ENCODE measurements around the gene C13orf42.

The C13orf42 gene

GRCh38 chr13:51111174-51111573 lies at the start of gene C13orf42:
TSS of gene C13orf42 (minus strand) at chr13:51111274. CDS start at chr13:51111209, 65 bp downstream.
- Histone ChIP-seq H3K36me3 (ENCODE audit: insufficient read depth, low read length) (no peaks in the 10 kb centered on the region), H3K79me2 (ENCODE audit: insufficient read depth, low read length) (no peaks in the 10 kb centered on the region), H3K9me2 (replicated peaks; ENCODE audit: low read depth, low read length) (no peaks in the 10 kb centered on the region), H3K9me3 (ENCODE audit: insufficient read depth, low read depth, low read length) (no peaks in the 10 kb centered on the region), H3K4me3 (ENCODE audit: low read length, poor library complexity, severe bottlenecking) (no peak within 1 kb of the TSS), H3K4me1 (ENCODE audit: insufficient read depth, low read length, poor library complexity, severe bottlenecking) (no peaks in the 10 kb centered on the region), H3K9ac (ENCODE audit: low read depth, low read length, poor library complexity, severe bottlenecking) (no peak within 1 kb of the TSS), H4K20me1 (ENCODE audit: insufficient read depth, low read length, poor library complexity, severe bottlenecking) (no peaks in the 10 kb centered on the region), H3K4me2 (ENCODE audit: low read depth, low read length, poor library complexity, severe bottlenecking) (no peak within 1 kb of the TSS), H2AFZ (ENCODE audit: low read length) (no peak within 1 kb of the TSS), H3F3A (ENCODE audit: low read depth) (no peaks in the 10 kb centered on the region), H3K27me3 (ENCODE audit: insufficient read depth, low read length, poor library complexity, severe bottlenecking) (no peaks in the 10 kb centered on the region)
- TF ChIP-seq EZH2phosphoT487 (IDR thresholded peaks at IDR 0.05; ENCODE audit: borderline replicate concordance) (no peak), CTCF (conservative IDR thresholded peaks at IDR 0.05; ENCODE audit: low read length) (no peak)

GRCh38 chr13:51158880-51159518 lies 47.9 kb upstream of the C13orf42 start:
- Histone ChIP-seq H3F3A (ENCODE audit: low read depth) (no peaks in the 10 kb centered on the region), H3K9me3 (ENCODE audit: insufficient read depth, low read depth, low read length) (no peaks in the 10 kb centered on the region), H3K27me3 (ENCODE audit: insufficient read depth, low read length, poor library complexity, severe bottlenecking) (no peaks in the 10 kb centered on the region), H3K79me2 (ENCODE audit: insufficient read depth, low read length) (no peaks in the 10 kb centered on the region), H3K4me2 (ENCODE audit: low read depth, low read length, poor library complexity, severe bottlenecking) (no peak overlapping the region), H3K36me3 (ENCODE audit: insufficient read depth, low read length) (no peaks in the 10 kb centered on the region), H3K4me3 (ENCODE audit: low read length, poor library complexity, severe bottlenecking) (no peak overlapping the region), H3K4me1 (ENCODE audit: insufficient read depth, low read length, poor library complexity, severe bottlenecking) (no peaks in the 10 kb centered on the region), H3K9ac (ENCODE audit: low read depth, low read length, poor library complexity, severe bottlenecking) (no peak overlapping the region), H3K9me2 (replicated peaks; ENCODE audit: low read depth, low read length) (no peaks in the 10 kb centered on the region), H4K20me1 (ENCODE audit: insufficient read depth, low read length, poor library complexity, severe bottlenecking) (no peaks in the 10 kb centered on the region), H2AFZ (ENCODE audit: low read length) (no peak overlapping the region)
- TF ChIP-seq EZH2phosphoT487 (IDR thresholded peaks at IDR 0.05; ENCODE audit: borderline replicate concordance) (no peak), CTCF (conservative IDR thresholded peaks at IDR 0.05; ENCODE audit: low read length) (no peak)

GRCh38 chr13:51158365-51158764 lies 47.3 kb upstream of the C13orf42 start:
- Histone ChIP-seq H3K9ac (ENCODE audit: low read depth, low read length, poor library complexity, severe bottlenecking) (no peak overlapping the region), H3K9me2 (replicated peaks; ENCODE audit: low read depth, low read length) (no peaks in the 10 kb centered on the region), H3K79me2 (ENCODE audit: insufficient read depth, low read length) (no peaks in the 10 kb centered on the region), H3K27me3 (ENCODE audit: insufficient read depth, low read length, poor library complexity, severe bottlenecking) (no peaks in the 10 kb centered on the region), H2AFZ (ENCODE audit: low read length) (no peak overlapping the region), H3K4me3 (ENCODE audit: low read length, poor library complexity, severe bottlenecking) (no peak overlapping the region), H3K36me3 (ENCODE audit: insufficient read depth, low read length) (no peaks in the 10 kb centered on the region), H3K4me2 (ENCODE audit: low read depth, low read length, poor library complexity, severe bottlenecking) (no peak overlapping the region), H3K9me3 (ENCODE audit: insufficient read depth, low read depth, low read length) (no peaks in the 10 kb centered on the region), H4K20me1 (ENCODE audit: insufficient read depth, low read length, poor library complexity, severe bottlenecking) (no peaks in the 10 kb centered on the region), H3F3A (ENCODE audit: low read depth) (no peaks in the 10 kb centered on the region), H3K4me1 (ENCODE audit: insufficient read depth, low read length, poor library complexity, severe bottlenecking) (no peaks in the 10 kb centered on the region)
- TF ChIP-seq CTCF (conservative IDR thresholded peaks at IDR 0.05; ENCODE audit: low read length): peak; percentile 37
- no peak for TF ChIP-seq EZH2phosphoT487 (IDR thresholded peaks at IDR 0.05; ENCODE audit: borderline replicate concordance)
